GM13976 (cell line): ENCODE data around the gene SPATA19.

ENCODE experiments used
- DNase-seq: peaks from one replicate; pipeline ENCODE4 v3.0.0; 2012; ENCODE audit warnings: low spot score
- in situ Hi-C: fragments of 300-500 bp; cut with MboI; formaldehyde crosslinking; loops from one replicate; pipeline ENCODE4 v1.12.0; 2022; ENCODE audit warnings: low sequenced_read_pairs, mixed read lengths, inconsistent platforms; ENCODE audit not compliant: unreplicated experiment
- TF ChIP-seq, protein P1 (sequence below): IDR thresholded peaks from 2 replicates; pipeline ENCODE4 v1.5.1; 2012; ENCODE audit warnings: borderline replicate concordance, mild to moderate bottlenecking; ENCODE audit not compliant: insufficient read depth; ENCODE audit errors: extremely low read depth, missing control alignments, control extremely low read depth

The SPATA19 gene

DNA sequence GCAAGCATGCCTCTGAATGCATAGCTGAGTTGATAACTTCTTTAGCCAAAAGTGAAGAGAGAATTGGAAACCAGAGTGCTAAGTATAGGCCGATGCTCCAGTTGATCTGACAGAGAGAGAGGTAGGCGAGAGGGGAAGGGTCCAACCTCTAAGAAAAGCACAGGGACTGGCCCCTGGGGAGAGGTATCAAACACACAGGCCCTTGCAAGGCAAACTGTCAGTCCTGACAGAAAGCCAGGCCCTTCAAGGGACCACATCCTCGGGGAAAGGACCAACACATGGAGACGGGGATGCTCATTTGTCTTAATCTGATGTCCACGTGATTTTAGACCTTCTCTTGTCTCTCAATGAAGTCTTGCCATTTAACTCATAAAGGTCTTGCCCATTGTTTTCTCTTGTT, 43.9 kb upstream of the SPATA19 start:
- TF ChIP-seq, protein P1, sequence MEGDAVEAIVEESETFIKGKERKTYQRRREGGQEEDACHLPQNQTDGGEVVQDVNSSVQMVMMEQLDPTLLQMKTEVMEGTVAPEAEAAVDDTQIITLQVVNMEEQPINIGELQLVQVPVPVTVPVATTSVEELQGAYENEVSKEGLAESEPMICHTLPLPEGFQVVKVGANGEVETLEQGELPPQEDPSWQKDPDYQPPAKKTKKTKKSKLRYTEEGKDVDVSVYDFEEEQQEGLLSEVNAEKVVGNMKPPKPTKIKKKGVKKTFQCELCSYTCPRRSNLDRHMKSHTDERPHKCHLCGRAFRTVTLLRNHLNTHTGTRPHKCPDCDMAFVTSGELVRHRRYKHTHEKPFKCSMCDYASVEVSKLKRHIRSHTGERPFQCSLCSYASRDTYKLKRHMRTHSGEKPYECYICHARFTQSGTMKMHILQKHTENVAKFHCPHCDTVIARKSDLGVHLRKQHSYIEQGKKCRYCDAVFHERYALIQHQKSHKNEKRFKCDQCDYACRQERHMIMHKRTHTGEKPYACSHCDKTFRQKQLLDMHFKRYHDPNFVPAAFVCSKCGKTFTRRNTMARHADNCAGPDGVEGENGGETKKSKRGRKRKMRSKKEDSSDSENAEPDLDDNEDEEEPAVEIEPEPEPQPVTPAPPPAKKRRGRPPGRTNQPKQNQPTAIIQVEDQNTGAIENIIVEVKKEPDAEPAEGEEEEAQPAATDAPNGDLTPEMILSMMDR, result no peak
- in situ Hi-C loops, result no loop called here
- no peak for DNase-seq

DNA sequence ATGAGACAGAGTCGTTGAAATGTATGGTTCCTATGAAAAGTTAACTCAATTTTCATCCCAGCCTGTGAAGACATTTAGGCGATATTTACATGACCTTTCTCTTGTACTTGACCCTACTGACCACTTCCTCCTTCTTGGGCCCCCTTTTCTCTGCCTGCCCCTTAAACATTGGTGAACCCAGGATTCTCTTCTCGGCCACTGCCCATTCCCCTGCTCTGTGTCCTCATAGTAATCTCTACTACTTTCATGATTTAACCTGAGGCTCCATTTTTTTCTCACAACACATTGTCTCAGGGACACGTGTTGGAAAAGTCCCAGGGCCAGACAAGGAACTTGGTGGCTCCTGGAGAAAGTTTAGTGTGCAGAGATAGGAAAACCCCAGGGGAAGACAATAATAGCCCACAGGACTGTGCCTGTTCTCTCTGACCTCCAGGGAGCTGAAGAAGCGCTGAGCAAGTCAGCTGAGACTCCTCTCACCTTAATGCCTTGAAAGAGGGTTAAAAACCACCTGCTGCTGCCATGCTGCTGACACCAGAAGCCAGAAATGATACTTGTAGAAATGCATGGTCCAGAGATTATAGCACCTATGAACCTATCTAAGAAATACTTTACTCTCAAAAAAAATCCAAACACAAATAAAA, 42.5 kb upstream of the SPATA19 start:
- peak; percentile 2 for DNase-seq
- in situ Hi-C loops, result no loop called here
- TF ChIP-seq, protein P1, result no peak

DNA sequence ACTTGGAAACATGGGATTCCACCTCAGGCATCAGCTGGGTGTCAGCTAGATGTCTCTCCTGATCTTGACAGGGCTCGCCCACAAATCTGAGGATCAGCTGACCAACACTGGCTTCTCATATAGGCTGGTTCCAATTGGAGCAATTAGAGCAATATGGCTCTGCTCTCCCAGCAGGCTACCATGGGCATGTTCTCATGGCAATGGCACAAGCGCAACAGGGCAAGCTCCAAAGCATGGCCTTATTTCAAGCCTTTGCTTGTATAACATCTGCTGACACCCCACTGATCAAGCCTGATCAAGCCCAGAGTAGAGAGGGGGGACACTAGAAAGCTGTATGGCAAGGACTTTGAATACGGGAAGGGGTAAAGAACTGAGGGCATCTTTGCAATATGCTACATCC, 40.7 kb upstream of the SPATA19 start:
- TF ChIP-seq, protein P1, result no peak
- no peak for DNase-seq
- in situ Hi-C loops, result no loop called here

DNA sequence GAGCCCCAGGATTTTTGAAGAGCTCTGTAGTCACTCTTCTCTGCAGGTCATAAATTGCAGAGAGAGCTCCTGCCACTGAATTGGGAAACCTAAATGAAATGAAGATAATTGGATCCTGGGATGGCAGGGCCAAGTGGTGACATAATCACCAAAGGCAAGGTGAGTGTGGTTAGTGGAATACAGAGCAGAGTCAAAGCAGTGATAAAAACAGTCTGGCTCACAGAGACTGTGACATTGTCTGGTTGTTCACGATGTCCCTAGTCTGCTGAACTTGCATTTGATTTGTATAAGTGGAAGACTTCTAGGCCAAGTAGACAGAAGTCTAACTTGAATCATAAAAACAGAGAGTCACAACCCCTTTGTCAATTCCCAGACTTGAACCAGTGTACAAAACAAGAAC, 26.8 kb upstream of the SPATA19 start:
- in situ Hi-C loops, result no loop called here
- TF ChIP-seq, protein P1, result no peak
- DNase-seq, result no peak

DNA sequence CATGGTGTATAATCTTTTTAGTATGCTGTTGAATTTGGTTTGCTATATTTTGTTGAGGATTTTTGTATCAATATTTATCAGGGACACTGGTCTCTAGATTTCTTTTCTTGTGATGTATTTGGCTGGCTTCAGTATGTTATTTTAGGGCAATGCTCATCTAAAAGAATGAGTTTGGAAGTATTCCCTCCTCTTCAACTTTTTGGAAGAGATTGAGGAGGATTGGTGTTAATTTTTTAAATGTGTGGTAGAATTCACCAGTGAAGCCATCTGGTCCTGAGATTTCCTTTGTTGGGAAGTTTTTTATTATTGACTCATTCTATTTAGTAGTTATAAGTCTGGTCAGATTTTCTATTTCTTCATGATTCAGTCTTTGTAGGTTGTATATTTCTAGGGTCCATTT, 22.1 kb upstream of the SPATA19 start:
- DNase-seq, result no peak
- TF ChIP-seq, protein P1, result no peak
- in situ Hi-C loops, result no loop called here

DNA sequence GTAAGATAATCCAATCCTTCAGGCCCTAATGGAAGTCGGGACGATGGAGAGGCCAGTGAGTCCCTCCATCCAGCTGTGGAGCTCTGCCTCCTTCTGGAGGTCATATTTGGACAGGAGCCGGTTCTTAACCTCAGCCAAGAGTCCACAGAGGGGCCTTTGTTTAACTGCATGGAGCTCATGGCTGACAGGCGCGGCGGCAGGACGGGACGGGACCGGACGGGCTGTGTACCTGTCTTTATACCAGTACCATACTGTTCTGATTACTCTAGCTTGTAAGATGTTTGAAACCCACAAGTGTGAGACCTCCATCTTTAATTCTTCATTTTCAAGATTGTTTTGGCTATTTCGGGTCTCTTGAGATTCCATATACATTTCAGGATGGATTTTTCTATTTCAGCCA, 20.2 kb upstream of the SPATA19 start:
- TF ChIP-seq, protein P1, result no peak
- in situ Hi-C loops, result no loop called here
- no peak for DNase-seq
